ENCODE results near the gene GALNT18. TPM values are rescaled to one million over a fixed set of nuclear protein-coding genes. Genes with fewer than 3 reads are reported as not detected.

Gene GALNT18
- total RNA-seq, 1 donor from 2014 or later, result 22.1 TPM

DNA sequence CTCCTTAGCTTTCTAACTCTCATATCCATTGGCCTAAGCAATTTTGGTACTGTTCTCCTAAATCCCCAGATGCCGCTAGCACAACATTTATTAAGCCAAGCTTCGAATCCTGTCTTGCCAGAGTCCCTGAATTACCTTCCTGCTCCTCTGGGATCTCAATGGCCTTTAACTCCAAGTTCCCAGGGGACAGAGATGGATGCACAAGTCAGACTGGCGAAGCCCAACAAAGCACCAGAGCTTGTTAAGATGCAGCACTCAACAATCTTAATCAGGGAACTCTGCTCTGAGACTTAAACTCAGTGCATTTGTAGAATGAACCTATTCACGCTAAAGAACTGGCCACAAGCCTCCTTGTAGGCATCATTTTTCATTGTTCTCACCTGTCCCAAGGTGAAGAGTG, 9.4 kb downstream of the GALNT18 start:
- H3K27ac ChIP-seq, result no peak overlapping the region
- H3K4me3 ChIP-seq, result no peak overlapping the region
- no peaks in the 10 kb centered on the region for H3K36me3 ChIP-seq
- no peaks in the 10 kb centered on the region for H3K27me3 ChIP-seq
- H3K9me3 ChIP-seq, result no peaks in the 10 kb centered on the region
- no peak for TF ChIP-seq POLR2AphosphoS5 (IDR thresholded peaks at IDR 0.05; ENCODE audit: insufficient read depth in 1 of 2, low read depth in 1 of 2)
- TF ChIP-seq, protein P1, sequence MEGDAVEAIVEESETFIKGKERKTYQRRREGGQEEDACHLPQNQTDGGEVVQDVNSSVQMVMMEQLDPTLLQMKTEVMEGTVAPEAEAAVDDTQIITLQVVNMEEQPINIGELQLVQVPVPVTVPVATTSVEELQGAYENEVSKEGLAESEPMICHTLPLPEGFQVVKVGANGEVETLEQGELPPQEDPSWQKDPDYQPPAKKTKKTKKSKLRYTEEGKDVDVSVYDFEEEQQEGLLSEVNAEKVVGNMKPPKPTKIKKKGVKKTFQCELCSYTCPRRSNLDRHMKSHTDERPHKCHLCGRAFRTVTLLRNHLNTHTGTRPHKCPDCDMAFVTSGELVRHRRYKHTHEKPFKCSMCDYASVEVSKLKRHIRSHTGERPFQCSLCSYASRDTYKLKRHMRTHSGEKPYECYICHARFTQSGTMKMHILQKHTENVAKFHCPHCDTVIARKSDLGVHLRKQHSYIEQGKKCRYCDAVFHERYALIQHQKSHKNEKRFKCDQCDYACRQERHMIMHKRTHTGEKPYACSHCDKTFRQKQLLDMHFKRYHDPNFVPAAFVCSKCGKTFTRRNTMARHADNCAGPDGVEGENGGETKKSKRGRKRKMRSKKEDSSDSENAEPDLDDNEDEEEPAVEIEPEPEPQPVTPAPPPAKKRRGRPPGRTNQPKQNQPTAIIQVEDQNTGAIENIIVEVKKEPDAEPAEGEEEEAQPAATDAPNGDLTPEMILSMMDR (IDR thresholded peaks at IDR 0.05), result no peak
- no peak for TF ChIP-seq POLR2A (IDR thresholded peaks at IDR 0.05)
- no peaks in the 10 kb centered on the region for H3K4me1 ChIP-seq
- intact Hi-C loops (cut with DNase I), result loop anchor here (10.0 kb wide), 1 partner anchor 198 kb away; no protein-coding TSS in a partner anchor
- DNase-seq (ENCODE audit: extremely low spot score in 2 of 2), result no peak

DNA sequence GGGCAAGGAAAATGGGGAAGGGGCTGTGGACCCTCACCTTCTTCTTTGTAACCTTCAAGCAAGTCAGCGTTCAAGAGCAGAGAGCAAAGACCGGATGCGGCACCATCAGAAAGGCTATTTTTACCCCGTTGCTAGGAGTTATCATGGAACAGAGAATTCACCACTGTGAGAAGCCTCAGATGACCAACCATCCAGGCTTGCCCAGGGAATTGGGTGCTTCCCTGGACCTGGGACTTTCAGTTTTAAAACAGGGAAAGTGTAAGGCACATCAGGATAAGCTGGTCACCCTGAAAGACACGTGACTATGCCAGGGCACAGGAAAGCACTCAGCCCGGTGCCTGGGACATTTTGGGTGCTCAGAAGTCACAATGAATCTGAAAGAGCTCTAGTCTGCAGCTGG, 10.4 kb downstream of the GALNT18 start:
- TF ChIP-seq POLR2A (IDR thresholded peaks at IDR 0.05), result no peak
- TF ChIP-seq POLR2AphosphoS5 (IDR thresholded peaks at IDR 0.05; ENCODE audit: insufficient read depth in 1 of 2, low read depth in 1 of 2), result no peak
- TF ChIP-seq, protein P1 (IDR thresholded peaks at IDR 0.05), result no peak
- H3K9me3 ChIP-seq, result no peaks in the 10 kb centered on the region
- H3K27me3 ChIP-seq, result no peaks in the 10 kb centered on the region
- no peaks in the 10 kb centered on the region for H3K36me3 ChIP-seq
- no peak for DNase-seq (ENCODE audit: extremely low spot score in 2 of 2)
- H3K4me3 ChIP-seq, result no peak overlapping the region
- no peak overlapping the region for H3K27ac ChIP-seq
- intact Hi-C loops (cut with DNase I), result loop anchor here (10.0 kb wide), 1 partner anchor 197 kb away; no protein-coding TSS in a partner anchor
- no peaks in the 10 kb centered on the region for H3K4me1 ChIP-seq

- no peaks in the 10 kb centered on the region for H3K4me1 ChIP-seq
- no peaks in the 10 kb centered on the region for H3K36me3 ChIP-seq
- H3K9me3 ChIP-seq, result no peaks in the 10 kb centered on the region
- DNase-seq (ENCODE audit: extremely low spot score in 2 of 2), result no peak
- TF ChIP-seq POLR2A (IDR thresholded peaks at IDR 0.05) (no peak), POLR2AphosphoS5 (IDR thresholded peaks at IDR 0.05; ENCODE audit: insufficient read depth in 1 of 2, low read depth in 1 of 2) (no peak)
- TF ChIP-seq, protein P1 (IDR thresholded peaks at IDR 0.05), result no peak
- intact Hi-C loops (cut with DNase I), result no loop called here
- H3K4me3 ChIP-seq, result no peak overlapping the region
- H3K27ac ChIP-seq, result no peak overlapping the region
- H3K27me3 ChIP-seq, result no peaks in the 10 kb centered on the region
These were observed 13.0 kb downstream of the GALNT18 start for GRCh38 chr11:11608783-11609232.

DNA sequence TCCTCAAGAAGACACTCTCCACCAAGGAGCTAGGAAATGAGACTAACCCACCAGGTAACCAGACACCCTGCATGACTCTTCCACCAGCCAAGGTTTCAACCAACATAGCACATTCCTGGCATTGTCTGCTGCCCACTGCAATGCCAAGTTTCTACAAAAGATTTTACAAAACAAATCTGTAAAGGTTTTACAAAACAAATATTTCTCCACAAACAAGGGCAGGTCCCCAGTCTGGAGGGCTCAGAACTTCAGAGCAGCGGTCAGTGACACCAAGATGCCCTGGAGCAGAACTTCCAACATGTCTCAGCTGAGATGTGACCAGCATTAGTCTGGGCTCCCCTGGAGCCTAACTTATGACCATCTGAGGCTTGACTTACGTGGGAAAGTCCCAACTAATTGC, 14.0 kb downstream of the GALNT18 start:
- intact Hi-C loops (cut with DNase I), result no loop called here
- H3K4me1 ChIP-seq, result no peaks in the 10 kb centered on the region
- H3K27me3 ChIP-seq, result no peaks in the 10 kb centered on the region

DNA sequence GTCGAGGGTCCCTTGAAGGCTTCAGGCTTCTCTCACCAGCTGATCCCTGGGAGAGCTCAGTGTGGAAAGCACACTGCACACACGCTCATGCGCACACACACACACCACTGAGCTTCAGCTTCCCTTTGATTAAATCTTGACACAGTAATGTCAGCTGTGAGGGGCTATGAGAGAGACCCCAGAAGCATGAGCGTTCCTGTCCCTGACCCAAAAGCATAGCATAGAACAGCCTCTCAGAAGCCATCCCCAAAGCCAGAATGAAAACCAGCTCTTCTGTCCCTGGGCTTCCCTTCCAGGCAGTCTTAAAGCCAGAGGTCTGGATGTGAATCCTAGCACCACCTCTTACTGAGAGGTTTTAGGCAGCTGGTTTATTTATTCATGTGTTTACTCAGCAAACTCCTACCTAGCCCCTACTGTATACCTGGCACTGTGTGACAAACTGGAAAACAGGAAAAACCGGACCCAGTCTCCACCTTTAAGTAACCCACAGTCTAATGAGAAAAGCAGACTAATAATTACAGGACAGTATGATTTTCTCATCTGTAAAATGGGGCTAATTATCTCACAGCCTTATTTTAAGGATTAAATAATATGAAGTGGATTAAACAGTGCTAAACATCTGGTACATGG, 15.9 kb downstream of the GALNT18 start:
- no peak for TF ChIP-seq POLR2AphosphoS5 (IDR thresholded peaks at IDR 0.05; ENCODE audit: insufficient read depth in 1 of 2, low read depth in 1 of 2)
- no peak for TF ChIP-seq POLR2A (IDR thresholded peaks at IDR 0.05)
- TF ChIP-seq, protein P1 (IDR thresholded peaks at IDR 0.05), result no peak
- DNase-seq (ENCODE audit: extremely low spot score in 2 of 2), result no peak
- H3K4me1 ChIP-seq, result no peaks in the 10 kb centered on the region
- intact Hi-C loops (cut with DNase I), result no loop called here
- H3K4me3 ChIP-seq, result no peak overlapping the region
- H3K27ac ChIP-seq, result no peak overlapping the region
- H3K9me3 ChIP-seq, result no peaks in the 10 kb centered on the region
- H3K36me3 ChIP-seq, result no peaks in the 10 kb centered on the region
- H3K27me3 ChIP-seq, result no peaks in the 10 kb centered on the region

More for the DNA sequence above, 14.0 kb downstream of the GALNT18 start:
- Histone ChIP-seq H3K9me3 (no peaks in the 10 kb centered on the region), H3K36me3 (no peaks in the 10 kb centered on the region), H3K27ac (no peak overlapping the region), H3K4me3 (no peak overlapping the region)
- no peak for DNase-seq (ENCODE audit: extremely low spot score in 2 of 2)
- TF ChIP-seq, protein P1 (IDR thresholded peaks at IDR 0.05), result no peak
- TF ChIP-seq POLR2AphosphoS5 (IDR thresholded peaks at IDR 0.05; ENCODE audit: insufficient read depth in 1 of 2, low read depth in 1 of 2) (no peak), POLR2A (IDR thresholded peaks at IDR 0.05) (no peak)
